NCI-H345 treated with DMSO at 0.1 percent for 48 hours (cell line): Measurements from ENCODE around the gene EGF.
"Not testable (repeated sequence)": the region's sequence is repeated elsewhere in the genome, so short reads cannot be mapped to it uniquely, and the experiment has no call there.

Source experiments
- DNase-seq: peaks from one replicate; lab custom pipeline; 2025; ENCODE audit not compliant: unreplicated experiment; lab: John Stamatoyannopoulos, UW

EGF gene

GRCh38 chr4:109914322-109914721 lies 1.6 kb downstream of the EGF start:
- no peak for DNase-seq

GRCh38 chr4:109915385-109916026 lies 2.8 kb downstream of the EGF start:
- DNase-seq = no peak

- no peak for DNase-seq
Observed at GRCh38 chr4:109916027-109916409, 3.3 kb downstream of the EGF start.

- DNase-seq = no peak
Observed at GRCh38 chr4:109921384-109921808, 8.7 kb downstream of the EGF start.

- DNase-seq = no peak
Observed at GRCh38 chr4:109925396-109925795, 12.7 kb downstream of the EGF start.

GRCh38 chr4:109928327-109929045 lies 15.8 kb downstream of the EGF start:
- no peak for DNase-seq

GRCh38 chr4:109930464-109930863 lies 17.8 kb downstream of the EGF start:
- DNase-seq = no peak

GRCh38 chr4:109930872-109931271 lies 18.2 kb downstream of the EGF start:
- DNase-seq = no peak

- no peak for DNase-seq
Observed at GRCh38 chr4:109931318-109931717, 18.6 kb downstream of the EGF start.

- DNase-seq = not testable (repeated sequence)
Observed at GRCh38 chr4:109937352-109937751, 24.7 kb downstream of the EGF start.

- DNase-seq = no peak
Observed at GRCh38 chr4:109939190-109939589, 26.5 kb downstream of the EGF start.

- no peak for DNase-seq
Observed at GRCh38 chr4:109942292-109942926, 29.7 kb downstream of the EGF start.

- DNase-seq = no peak
Observed at GRCh38 chr4:109943745-109944144, 31.1 kb downstream of the EGF start.

- no peak for DNase-seq
Observed at GRCh38 chr4:109944591-109944990, 31.9 kb downstream of the EGF start.

- no peak for DNase-seq
Observed at GRCh38 chr4:109945056-109945455, 32.4 kb downstream of the EGF start.

GRCh38 chr4:109946120-109946519 lies 33.4 kb downstream of the EGF start:
- DNase-seq = no peak

GRCh38 chr4:109947457-109947856 lies 34.8 kb downstream of the EGF start:
- DNase-seq = no peak

GRCh38 chr4:109947918-109948317 lies 35.2 kb downstream of the EGF start:
- no peak for DNase-seq

- DNase-seq = not testable (repeated sequence)
Observed at GRCh38 chr4:109949099-109949718, 36.5 kb downstream of the EGF start.

GRCh38 chr4:109952612-109953011 lies 39.9 kb downstream of the EGF start:
- DNase-seq = no peak

- DNase-seq = no peak
Observed at GRCh38 chr4:109953556-109953955, 40.9 kb downstream of the EGF start.

- DNase-seq = no peak
Observed at GRCh38 chr4:109955146-109955545, 42.5 kb downstream of the EGF start.
